ENCODE results near the gene ZNF224. TPM values are rescaled to one million over a fixed set of nuclear protein-coding genes. Genes with fewer than 3 reads are reported as not detected.

Gene ZNF224
- 7.4 to 10.9 TPM (median 8.5 TPM) in 5 replicates for total RNA-seq (2022; extraction: Qiagen RNA extraction)

DNA sequence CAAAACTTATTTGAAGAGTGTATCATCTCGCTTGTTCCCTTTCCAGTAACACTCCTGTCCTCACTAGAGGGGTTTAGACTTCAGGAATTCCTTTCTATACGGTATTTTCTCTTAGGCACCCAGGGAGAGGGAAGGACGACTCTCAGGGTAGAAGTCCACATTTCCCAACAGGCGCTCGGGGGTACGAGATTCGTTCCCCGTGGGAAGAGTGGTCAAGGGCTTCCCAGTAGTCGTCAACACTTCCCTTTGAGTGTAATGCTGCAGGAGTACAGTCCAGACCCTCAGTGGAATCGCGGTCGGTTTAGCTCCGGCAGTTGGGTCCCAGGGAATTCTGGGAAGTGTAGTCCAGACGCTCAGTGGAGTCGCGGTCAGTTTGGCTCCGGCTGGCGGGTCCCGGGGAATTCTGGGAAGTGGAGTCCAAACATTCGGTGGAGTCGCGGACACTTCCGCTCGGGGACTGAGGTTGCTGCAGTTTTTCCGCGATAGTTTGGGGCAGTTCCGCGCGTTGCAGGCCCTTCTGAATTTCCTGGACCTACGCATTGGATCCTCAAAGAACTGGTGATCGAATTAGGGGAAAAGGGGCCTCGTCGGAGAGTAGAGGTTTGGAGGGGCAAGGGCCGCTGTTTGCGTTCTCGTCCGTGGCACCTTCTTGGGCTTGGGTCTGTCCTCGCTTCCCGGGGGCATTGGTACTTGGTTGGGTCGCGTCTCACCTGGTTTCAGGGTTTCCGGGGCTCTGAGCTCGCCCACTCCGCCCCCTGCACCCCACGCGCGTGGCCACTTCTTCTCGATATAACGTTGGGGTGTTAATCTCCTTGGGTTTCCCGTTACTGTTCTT is at the start of gene ZNF224:
Gene ZNF224, plus strand, starts transcription at position 431 of the 835 bp plus-strand sequence. CDS start 3,513 bp downstream, outside the sequence.

DNA sequence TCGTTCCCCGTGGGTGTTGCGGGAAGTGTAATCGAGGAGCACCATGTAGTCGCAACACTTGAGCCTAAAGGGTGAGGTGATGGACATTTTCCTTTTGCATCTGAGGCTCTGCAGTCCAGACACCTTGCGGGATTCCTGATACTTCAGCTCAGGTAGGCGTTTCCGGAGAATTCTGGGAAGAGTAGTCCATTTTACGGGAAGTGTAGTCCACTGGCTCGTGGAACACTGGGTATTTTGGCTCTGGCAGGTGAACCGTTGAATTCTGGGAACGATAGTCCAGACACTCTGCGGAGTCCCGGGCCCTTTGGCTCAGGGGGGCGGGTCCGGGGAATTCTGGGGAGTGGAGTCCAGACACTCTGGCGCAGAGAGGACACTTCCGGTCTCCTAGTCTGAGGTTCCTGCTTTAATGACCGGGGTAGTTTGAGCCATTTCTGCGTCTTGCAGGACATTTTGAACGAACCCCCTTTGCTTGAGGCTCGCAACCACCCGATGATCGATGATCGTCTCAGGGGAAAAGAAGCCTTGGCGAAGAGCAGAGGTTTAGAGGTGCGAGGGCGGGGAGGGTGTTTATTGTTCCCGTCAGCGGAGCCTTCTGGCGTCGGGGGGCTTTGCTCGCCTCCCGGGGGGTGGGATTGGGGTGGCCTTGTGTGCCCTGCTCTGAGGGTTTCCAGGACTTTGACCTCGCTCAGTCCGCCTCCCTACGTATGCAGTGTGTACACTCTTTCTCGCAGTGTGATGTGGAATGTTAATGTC is 42.3 kb upstream of the ZNF224 start, which contains the start of gene ZNF223:
Gene ZNF223, plus strand, starts transcription at position 387 of the 753 bp plus-strand sequence. CDS start 3,141 bp downstream, outside the sequence.

DNA sequence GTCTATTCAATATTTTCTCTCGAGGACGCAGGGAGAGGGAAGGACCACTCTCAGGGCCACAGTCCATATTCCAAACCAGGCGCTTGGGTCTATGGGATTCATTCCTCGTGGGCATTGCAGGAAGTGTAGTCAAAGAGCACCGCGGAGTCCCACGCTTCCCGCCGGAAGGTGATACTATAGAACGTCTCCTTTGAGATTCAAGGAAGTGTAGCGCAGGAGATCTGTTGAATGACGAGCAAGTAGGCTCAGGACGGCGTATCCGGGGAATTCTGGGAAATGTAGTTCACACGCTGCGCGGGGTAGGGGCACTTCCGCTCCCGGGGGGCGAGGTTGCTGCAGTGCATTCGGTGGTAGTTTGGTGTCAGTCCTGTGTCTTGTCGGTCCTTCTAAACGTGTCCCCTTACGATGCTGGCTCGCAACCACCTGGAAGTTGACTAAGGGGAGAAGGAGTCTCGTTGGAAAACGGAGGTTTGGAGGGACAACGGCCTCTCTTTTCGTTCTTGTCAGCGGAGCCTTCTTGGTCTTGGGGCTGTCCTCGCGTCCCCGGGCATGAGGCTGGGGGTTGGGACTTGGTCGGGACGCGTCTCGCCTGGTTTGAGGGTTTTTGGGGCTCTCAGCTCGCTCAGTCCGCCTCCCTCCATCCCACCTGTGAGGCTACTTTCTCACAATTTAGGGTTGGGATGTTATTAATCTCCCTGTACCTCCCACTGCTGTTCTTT is 22.2 kb upstream of the ZNF224 start, which contains the start of gene ZNF284:
Gene ZNF284, plus strand, starts transcription at position 336 of the 719 bp plus-strand sequence. CDS start 4,231 bp downstream, outside the sequence.

GRCh38 chr19:44113138-44113783 is 19.1 kb downstream of the ZNF224 start, which contains the start of gene ZNF225:
Gene ZNF225 (plus strand): TSS chr19:44113399. CDS start chr19:44115828, 2,429 bp downstream.

GRCh38 chr19:44141191-44142058 is 47.3 kb downstream of the ZNF224 start, which contains the start of gene ZNF234:
Gene ZNF234 (plus strand): TSS chr19:44141554. CDS start chr19:44144633, 3,079 bp downstream.

Other genes with a start within 250 kb of the ZNF224 start
- 0.16 to 0.34 TPM (median 0.33 TPM) in 5 replicates for gene ZNF404, start 210.4 kb upstream of the ZNF224 start, total RNA-seq (2022; extraction: Qiagen RNA extraction)
- 9.1 to 12.0 TPM (median 10.8 TPM) in 5 replicates for gene ZNF45, start 159.1 kb upstream of the ZNF224 start, total RNA-seq (2022; extraction: Qiagen RNA extraction)
- gene ZNF221, start 143.1 kb upstream of the ZNF224 start, total RNA-seq (2022; extraction: Qiagen RNA extraction), result 0.38 to 0.77 TPM (median 0.64 TPM) in 5 replicates
- gene ZNF155, start 110.2 kb upstream of the ZNF224 start, total RNA-seq (2022; extraction: Qiagen RNA extraction), result 2.5 to 4.0 TPM (median 3.0 TPM) in 5 replicates
- gene ZNF230, start 91.4 kb upstream of the ZNF224 start, total RNA-seq (2022; extraction: Qiagen RNA extraction), result 2.2 to 3.2 TPM (median 2.6 TPM) in 5 replicates
- 3.1 to 3.9 TPM (median 3.6 TPM) in 5 replicates for gene ZNF222, start 69.0 kb upstream of the ZNF224 start, total RNA-seq (2022; extraction: Qiagen RNA extraction)
- gene ZNF223, start 42.3 kb upstream of the ZNF224 start, total RNA-seq (2022; extraction: Qiagen RNA extraction), result 1.8 to 3.5 TPM (median 2.4 TPM) in 5 replicates
- 0.26 to 0.59 TPM (median 0.53 TPM) in 5 replicates for gene ZNF284, start 22.2 kb upstream of the ZNF224 start, total RNA-seq (2022; extraction: Qiagen RNA extraction)
- 2.6 to 3.6 TPM (median 3.1 TPM) in 5 replicates for gene ZNF225, start 19.0 kb downstream of the ZNF224 start, total RNA-seq (2022; extraction: Qiagen RNA extraction)
- 1.5 to 2.8 TPM (median 2.0 TPM) in 5 replicates for gene ZNF234, start 47.2 kb downstream of the ZNF224 start, total RNA-seq (2022; extraction: Qiagen RNA extraction)
- 18.8 to 21.0 TPM (median 20.0 TPM) in 5 replicates for gene ZNF226, start 70.7 kb downstream of the ZNF224 start, total RNA-seq (2022; extraction: Qiagen RNA extraction)
- 9.2 to 12.3 TPM (median 10.4 TPM) in 5 replicates for gene ZNF227, start 118.2 kb downstream of the ZNF224 start, total RNA-seq (2022; extraction: Qiagen RNA extraction)
- gene ZNF233, start 165.5 kb downstream of the ZNF224 start, total RNA-seq (2022; extraction: Qiagen RNA extraction), result 0.43 to 0.63 TPM (median 0.55 TPM) in 5 replicates
- gene ZNF235, start 210.7 kb downstream of the ZNF224 start, total RNA-seq (2022; extraction: Qiagen RNA extraction), result 2.8 to 3.4 TPM (median 3.0 TPM) in 5 replicates

Data from A549 treated with dexamethasone at 1 μM for 4 hours (cell line).